ENCODE data around the gene CPB1.

The CPB1 gene

GRCh38 chr3:148796799-148797198 lies 30.8 kb upstream of the CPB1 start:
- no peaks in the 10 kb centered on the region for H3K4me1 ChIP-seq (ENCODE audit: control insufficient read depth, low read length)
- no peaks in the 10 kb centered on the region for H3K36me3 ChIP-seq (ENCODE audit: control insufficient read depth, low read length)
- no peak overlapping the region for H3K4me2 ChIP-seq (ENCODE audit: low read length)
- TF ChIP-seq CTCF (IDR thresholded peaks at IDR 0.05; ENCODE audit: low read depth, low read length, poor library complexity, severe bottlenecking) = no peak
- no peak for TF ChIP-seq EZH2phosphoT487 (IDR thresholded peaks at IDR 0.05; ENCODE audit: borderline replicate concordance, low read length)
- no peaks in the 10 kb centered on the region for H3K79me2 ChIP-seq (ENCODE audit: control insufficient read depth, low read length)
- no peak overlapping the region for H3K27ac ChIP-seq (ENCODE audit: low read depth, low read length)
- no peaks in the 10 kb centered on the region for H3F3A ChIP-seq (ENCODE audit: control insufficient read depth, insufficient read depth)
- no peaks in the 10 kb centered on the region; the same call in 1 of the 2 replicates for H3K9me3 ChIP-seq (ENCODE audit: control insufficient read depth, insufficient read depth, low read length)
- H4K20me1 ChIP-seq (ENCODE audit: control insufficient read depth, insufficient read depth, low read depth, low read length) = no peaks in the 10 kb centered on the region
- no peaks in the 10 kb centered on the region for H3K27me3 ChIP-seq (ENCODE audit: control insufficient read depth, low read length)
- H3K9me2 ChIP-seq (replicated peaks; ENCODE audit: control insufficient read depth, low read length) = no peaks in the 10 kb centered on the region
- H3K4me3 ChIP-seq (ENCODE audit: low read length) = no peak overlapping the region

- H3K4me2 ChIP-seq (ENCODE audit: low read length) = no peak overlapping the region
- H3K27ac ChIP-seq (ENCODE audit: low read depth, low read length) = no peak overlapping the region
- no peaks in the 10 kb centered on the region for H3K79me2 ChIP-seq (ENCODE audit: control insufficient read depth, low read length)
- no peaks in the 10 kb centered on the region; the same call in 1 of the 2 replicates for H3K9me3 ChIP-seq (ENCODE audit: control insufficient read depth, insufficient read depth, low read length)
- TF ChIP-seq CTCF (IDR thresholded peaks at IDR 0.05; ENCODE audit: low read depth, low read length, poor library complexity, severe bottlenecking) (no peak), EZH2phosphoT487 (IDR thresholded peaks at IDR 0.05; ENCODE audit: borderline replicate concordance, low read length) (no peak)
- no peaks in the 10 kb centered on the region for H3K27me3 ChIP-seq (ENCODE audit: control insufficient read depth, low read length)
- no peak overlapping the region for H3K4me3 ChIP-seq (ENCODE audit: low read length)
- H4K20me1 ChIP-seq (ENCODE audit: control insufficient read depth, insufficient read depth, low read depth, low read length) = no peaks in the 10 kb centered on the region
- H3K36me3 ChIP-seq (ENCODE audit: control insufficient read depth, low read length) = no peaks in the 10 kb centered on the region
- H3K9me2 ChIP-seq (replicated peaks; ENCODE audit: control insufficient read depth, low read length) = no peaks in the 10 kb centered on the region
- H3F3A ChIP-seq (ENCODE audit: control insufficient read depth, insufficient read depth) = no peaks in the 10 kb centered on the region
- H3K4me1 ChIP-seq (ENCODE audit: control insufficient read depth, low read length) = no peaks in the 10 kb centered on the region
These were observed 29.8 kb upstream of the CPB1 start for GRCh38 chr3:148797795-148798194.

GRCh38 chr3:148800414-148800813 lies 27.2 kb upstream of the CPB1 start:
- Histone ChIP-seq H3K4me3 (ENCODE audit: low read length) (no peak overlapping the region), H3K27ac (ENCODE audit: low read depth, low read length) (no peak overlapping the region), H3K9me3 (ENCODE audit: control insufficient read depth, insufficient read depth, low read length) (no peaks in the 10 kb centered on the region; the same call in 1 of the 2 replicates), H4K20me1 (ENCODE audit: control insufficient read depth, insufficient read depth, low read depth, low read length) (no peaks in the 10 kb centered on the region), H3K27me3 (ENCODE audit: control insufficient read depth, low read length) (no peaks in the 10 kb centered on the region), H3K4me1 (ENCODE audit: control insufficient read depth, low read length) (no peaks in the 10 kb centered on the region), H3K4me2 (ENCODE audit: low read length) (no peak overlapping the region), H3K79me2 (ENCODE audit: control insufficient read depth, low read length) (no peaks in the 10 kb centered on the region), H3K9me2 (replicated peaks; ENCODE audit: control insufficient read depth, low read length) (no peaks in the 10 kb centered on the region), H3K36me3 (ENCODE audit: control insufficient read depth, low read length) (no peaks in the 10 kb centered on the region), H3F3A (ENCODE audit: control insufficient read depth, insufficient read depth) (no peaks in the 10 kb centered on the region)
- TF ChIP-seq CTCF (IDR thresholded peaks at IDR 0.05; ENCODE audit: low read depth, low read length, poor library complexity, severe bottlenecking) = no peak

- H3K9me2 ChIP-seq (replicated peaks; ENCODE audit: control insufficient read depth, low read length) = no peaks in the 10 kb centered on the region
- H3K4me1 ChIP-seq (ENCODE audit: control insufficient read depth, low read length) = no peaks in the 10 kb centered on the region
- no peaks in the 10 kb centered on the region for H3K79me2 ChIP-seq (ENCODE audit: control insufficient read depth, low read length)
- TF ChIP-seq CTCF (IDR thresholded peaks at IDR 0.05; ENCODE audit: low read depth, low read length, poor library complexity, severe bottlenecking) (no peak), EZH2phosphoT487 (IDR thresholded peaks at IDR 0.05; ENCODE audit: borderline replicate concordance, low read length) (no peak)
- no peak overlapping the region for H3K4me2 ChIP-seq (ENCODE audit: low read length)
- no peaks in the 10 kb centered on the region for H4K20me1 ChIP-seq (ENCODE audit: control insufficient read depth, insufficient read depth, low read depth, low read length)
- no peaks in the 10 kb centered on the region for H3K36me3 ChIP-seq (ENCODE audit: control insufficient read depth, low read length)
- no peaks in the 10 kb centered on the region for H3K9me3 ChIP-seq (ENCODE audit: control insufficient read depth, insufficient read depth, low read length)
- no peaks in the 10 kb centered on the region for H3K27me3 ChIP-seq (ENCODE audit: control insufficient read depth, low read length)
- no peak overlapping the region for H3K27ac ChIP-seq (ENCODE audit: low read depth, low read length)
- H3K4me3 ChIP-seq (ENCODE audit: low read length) = no peak overlapping the region
- no peaks in the 10 kb centered on the region for H3F3A ChIP-seq (ENCODE audit: control insufficient read depth, insufficient read depth)
These were observed 17.8 kb upstream of the CPB1 start for GRCh38 chr3:148809835-148810234.
